ENCODE data around the gene MLPH. TPM values are rescaled to one million over a fixed set of nuclear protein-coding genes. Genes with fewer than 3 reads are reported as not detected.

MLPH gene
- total RNA-seq, 1 experiment from 2014 or later = 27.1 TPM

DNA sequence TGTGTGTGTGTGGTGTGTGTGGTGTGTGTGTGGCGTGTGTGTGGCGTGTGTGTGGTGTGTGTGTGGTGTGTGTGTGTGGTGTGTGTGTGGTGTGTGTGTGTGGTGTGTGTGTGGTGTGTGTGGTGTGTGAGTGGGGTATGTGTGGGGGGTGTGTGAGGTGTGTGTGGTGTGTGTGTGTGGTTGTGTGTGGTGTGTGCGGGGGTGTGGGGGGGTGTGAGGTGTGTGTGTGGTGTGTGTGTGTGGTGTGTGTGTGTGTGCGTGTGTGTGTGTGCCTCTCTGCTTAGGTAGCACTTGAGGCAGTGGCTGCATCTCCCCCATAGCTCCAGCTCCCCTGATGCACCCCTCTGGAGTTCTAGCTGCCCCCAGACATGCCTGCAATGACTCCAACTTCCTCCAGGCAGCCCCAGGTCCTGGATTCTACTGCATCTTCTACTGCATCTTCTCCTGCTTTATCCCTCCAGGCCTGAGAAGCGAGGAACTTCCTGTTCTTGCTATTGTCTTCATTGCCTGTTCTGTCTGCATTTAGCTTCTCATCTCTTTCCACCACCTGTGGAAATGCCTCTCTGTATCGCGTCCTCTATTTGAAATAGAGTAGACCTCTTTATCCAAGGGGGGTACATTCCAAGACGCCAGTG, 22.2 kb upstream of the MLPH start:
- no peaks in the 10 kb centered on the region for H3K9me3 Mint-ChIP-seq (ENCODE audit: unreplicated experiment)
- no peaks in the 10 kb centered on the region for H3K27me3 Mint-ChIP-seq (ENCODE audit: insufficient read depth, unreplicated experiment)
- ChIA-PET POLR2A (interaction anchor here (0.6 to 2.2 kb wide), 4 partner anchors 9 to 337 kb away, joined by 3 to 8 read pairs (median 4); no protein-coding TSS in a partner anchor), CTCF (interaction anchor here (0.6 to 1.0 kb wide), 3 partner anchors 44 to 268 kb away, joined by 3 to 4 read pairs (median 3); no protein-coding TSS in a partner anchor)
- intact Hi-C loops (cut with micrococcal nuclease) = loop anchor here (2.0 kb wide), 1 partner anchor 44 kb away; no protein-coding TSS in a partner anchor
- no peak overlapping the region for H3K4me3 Mint-ChIP-seq (ENCODE audit: unreplicated experiment)
- DNase-seq (ENCODE audit: unreplicated experiment) = no peak
- H3K27ac Mint-ChIP-seq (ENCODE audit: low read depth, unreplicated experiment) = peak overlapping the region; percentile 99
- H3K36me3 Mint-ChIP-seq (ENCODE audit: insufficient read depth, unreplicated experiment) = peaks cover 4% of the 10 kb centered on the region
- TF ChIP-seq, protein P1, sequence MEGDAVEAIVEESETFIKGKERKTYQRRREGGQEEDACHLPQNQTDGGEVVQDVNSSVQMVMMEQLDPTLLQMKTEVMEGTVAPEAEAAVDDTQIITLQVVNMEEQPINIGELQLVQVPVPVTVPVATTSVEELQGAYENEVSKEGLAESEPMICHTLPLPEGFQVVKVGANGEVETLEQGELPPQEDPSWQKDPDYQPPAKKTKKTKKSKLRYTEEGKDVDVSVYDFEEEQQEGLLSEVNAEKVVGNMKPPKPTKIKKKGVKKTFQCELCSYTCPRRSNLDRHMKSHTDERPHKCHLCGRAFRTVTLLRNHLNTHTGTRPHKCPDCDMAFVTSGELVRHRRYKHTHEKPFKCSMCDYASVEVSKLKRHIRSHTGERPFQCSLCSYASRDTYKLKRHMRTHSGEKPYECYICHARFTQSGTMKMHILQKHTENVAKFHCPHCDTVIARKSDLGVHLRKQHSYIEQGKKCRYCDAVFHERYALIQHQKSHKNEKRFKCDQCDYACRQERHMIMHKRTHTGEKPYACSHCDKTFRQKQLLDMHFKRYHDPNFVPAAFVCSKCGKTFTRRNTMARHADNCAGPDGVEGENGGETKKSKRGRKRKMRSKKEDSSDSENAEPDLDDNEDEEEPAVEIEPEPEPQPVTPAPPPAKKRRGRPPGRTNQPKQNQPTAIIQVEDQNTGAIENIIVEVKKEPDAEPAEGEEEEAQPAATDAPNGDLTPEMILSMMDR (IDR thresholded peaks at IDR 0.05; ENCODE audit: unreplicated experiment) = no peak
- peaks cover 36% of the 10 kb centered on the region for H3K4me1 Mint-ChIP-seq (ENCODE audit: insufficient read depth, unreplicated experiment)
- TSS peak; percentile 99 for BruUV-seq (replicated peaks)

- TF ChIP-seq, protein P1 (IDR thresholded peaks at IDR 0.05; ENCODE audit: unreplicated experiment) = no peak
- Mint-ChIP-seq H3K4me1 (ENCODE audit: insufficient read depth, unreplicated experiment) (peaks cover 29% of the 10 kb centered on the region), H3K36me3 (ENCODE audit: insufficient read depth, unreplicated experiment) (no peaks in the 10 kb centered on the region), H3K27me3 (ENCODE audit: insufficient read depth, unreplicated experiment) (no peaks in the 10 kb centered on the region), H3K9me3 (ENCODE audit: unreplicated experiment) (no peaks in the 10 kb centered on the region), H3K27ac (ENCODE audit: low read depth, unreplicated experiment) (peak overlapping the region; percentile 99), H3K4me3 (ENCODE audit: unreplicated experiment) (no peak overlapping the region)
- ChIA-PET POLR2A (interaction anchor here (0.6 to 2.2 kb wide), 5 partner anchors 10 to 354 kb away, joined by 3 to 8 read pairs (median 3); no protein-coding TSS in a partner anchor), CTCF (interaction anchor here (0.5 to 1.0 kb wide), 4 partner anchors 10 to 331 kb away, joined by 3 to 4 read pairs (median 3); no protein-coding TSS in a partner anchor)
- BruUV-seq (replicated peaks) = no TSS peak
- DNase-seq (ENCODE audit: unreplicated experiment) = peak; percentile 93
- intact Hi-C loops (cut with micrococcal nuclease) = loop anchor here (2.0 kb wide), 1 partner anchor 45 kb away; no protein-coding TSS in a partner anchor
Observed at GRCh38 chr2:237465515-237466148, 21.4 kb upstream of the MLPH start.

GRCh38 chr2:237466211-237466610, 20.8 kb upstream of the MLPH start:
- no peak for DNase-seq (ENCODE audit: unreplicated experiment)
- no TSS peak for BruUV-seq (replicated peaks)
- peak overlapping the region; percentile 99 for H3K27ac Mint-ChIP-seq (ENCODE audit: low read depth, unreplicated experiment)
- intact Hi-C loops (cut with micrococcal nuclease) = no loop called here
- peaks cover 23% of the 10 kb centered on the region for H3K4me1 Mint-ChIP-seq (ENCODE audit: insufficient read depth, unreplicated experiment)
- no peaks in the 10 kb centered on the region for H3K36me3 Mint-ChIP-seq (ENCODE audit: insufficient read depth, unreplicated experiment)
- ChIA-PET POLR2A (interaction anchor here (0.6 to 2.2 kb wide), 3 partner anchors 9 to 355 kb away, joined by 3 to 8 read pairs (median 5); no protein-coding TSS in a partner anchor), CTCF (interaction anchor here (0.5 to 0.8 kb wide), 2 partner anchors 10 to 331 kb away, joined by 3 read pairs; no protein-coding TSS in a partner anchor)
- H3K27me3 Mint-ChIP-seq (ENCODE audit: insufficient read depth, unreplicated experiment) = no peaks in the 10 kb centered on the region
- TF ChIP-seq, protein P1 (IDR thresholded peaks at IDR 0.05; ENCODE audit: unreplicated experiment) = no peak
- no peaks in the 10 kb centered on the region for H3K9me3 Mint-ChIP-seq (ENCODE audit: unreplicated experiment)
- H3K4me3 Mint-ChIP-seq (ENCODE audit: unreplicated experiment) = no peak overlapping the region
